Smooth muscle cell of the umbilical artery (primary cell): ENCODE measurements around the gene DNAJC2. TPM values are rescaled to one million over a fixed set of nuclear protein-coding genes. Genes with fewer than 3 reads are reported as not detected.

Experiments
- total RNA-seq: library from RNA; depleted of rRNA; stranded (reverse); fragments of >200 nt; gene quantifications from 2 replicates; pipeline ENCODE4 v1.2.3, GENCODE V29; 2014

Gene DNAJC2, protein sequence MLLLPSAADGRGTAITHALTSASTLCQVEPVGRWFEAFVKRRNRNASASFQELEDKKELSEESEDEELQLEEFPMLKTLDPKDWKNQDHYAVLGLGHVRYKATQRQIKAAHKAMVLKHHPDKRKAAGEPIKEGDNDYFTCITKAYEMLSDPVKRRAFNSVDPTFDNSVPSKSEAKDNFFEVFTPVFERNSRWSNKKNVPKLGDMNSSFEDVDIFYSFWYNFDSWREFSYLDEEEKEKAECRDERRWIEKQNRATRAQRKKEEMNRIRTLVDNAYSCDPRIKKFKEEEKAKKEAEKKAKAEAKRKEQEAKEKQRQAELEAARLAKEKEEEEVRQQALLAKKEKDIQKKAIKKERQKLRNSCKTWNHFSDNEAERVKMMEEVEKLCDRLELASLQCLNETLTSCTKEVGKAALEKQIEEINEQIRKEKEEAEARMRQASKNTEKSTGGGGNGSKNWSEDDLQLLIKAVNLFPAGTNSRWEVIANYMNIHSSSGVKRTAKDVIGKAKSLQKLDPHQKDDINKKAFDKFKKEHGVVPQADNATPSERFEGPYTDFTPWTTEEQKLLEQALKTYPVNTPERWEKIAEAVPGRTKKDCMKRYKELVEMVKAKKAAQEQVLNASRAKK
- 20.5 and 21.2 TPM in 2 replicates for total RNA-seq

GRCh38 chr7:103344453-103345149 lies at the start of gene DNAJC2:
DNAJC2 (minus strand) TSS chr7:103344767; CDS start chr7:103344622, 145 bp downstream.

DNA sequence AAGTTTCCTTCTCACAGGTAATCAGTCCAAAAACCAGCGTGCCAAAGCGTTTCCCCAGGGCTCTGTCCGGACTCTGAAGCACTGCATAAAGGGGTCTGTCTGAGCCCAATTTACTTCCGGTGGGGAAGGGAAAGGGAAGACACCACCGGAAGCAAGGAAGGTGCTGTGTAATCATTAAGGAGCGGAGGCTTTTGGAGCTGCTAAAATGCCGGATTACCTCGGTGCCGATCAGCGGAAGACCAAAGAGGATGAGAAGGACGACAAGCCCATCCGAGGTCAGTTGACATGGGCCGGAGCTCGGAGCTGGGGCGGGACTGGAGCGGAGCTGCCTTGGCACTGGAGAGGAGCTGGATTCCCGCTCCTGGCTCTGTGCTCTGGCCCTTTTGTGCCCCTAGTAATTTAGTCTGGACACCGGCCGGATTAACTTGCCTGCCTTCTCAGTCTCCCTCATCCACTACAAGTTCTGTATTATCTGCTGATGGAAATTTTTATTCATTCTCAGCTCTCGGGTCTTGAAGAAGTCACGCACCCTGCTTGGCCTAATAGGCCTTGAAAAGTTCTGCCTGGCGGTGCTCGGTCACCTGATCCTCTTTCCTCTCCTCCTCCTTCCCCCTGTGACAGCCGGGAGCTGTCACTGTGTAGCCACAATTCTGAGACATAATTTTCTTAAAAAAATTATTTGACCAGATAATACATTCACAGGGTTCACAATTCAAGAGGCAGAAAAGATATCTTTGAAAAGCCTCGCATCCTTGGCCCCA lies 3.1 kb upstream of the DNAJC2 start, which contains the start of gene PSMC2:
Gene PSMC2, plus strand, starts transcription at position 137 of the 761 bp plus-strand sequence. Its CDS starts 69 bp downstream, at position 206.

DNA sequence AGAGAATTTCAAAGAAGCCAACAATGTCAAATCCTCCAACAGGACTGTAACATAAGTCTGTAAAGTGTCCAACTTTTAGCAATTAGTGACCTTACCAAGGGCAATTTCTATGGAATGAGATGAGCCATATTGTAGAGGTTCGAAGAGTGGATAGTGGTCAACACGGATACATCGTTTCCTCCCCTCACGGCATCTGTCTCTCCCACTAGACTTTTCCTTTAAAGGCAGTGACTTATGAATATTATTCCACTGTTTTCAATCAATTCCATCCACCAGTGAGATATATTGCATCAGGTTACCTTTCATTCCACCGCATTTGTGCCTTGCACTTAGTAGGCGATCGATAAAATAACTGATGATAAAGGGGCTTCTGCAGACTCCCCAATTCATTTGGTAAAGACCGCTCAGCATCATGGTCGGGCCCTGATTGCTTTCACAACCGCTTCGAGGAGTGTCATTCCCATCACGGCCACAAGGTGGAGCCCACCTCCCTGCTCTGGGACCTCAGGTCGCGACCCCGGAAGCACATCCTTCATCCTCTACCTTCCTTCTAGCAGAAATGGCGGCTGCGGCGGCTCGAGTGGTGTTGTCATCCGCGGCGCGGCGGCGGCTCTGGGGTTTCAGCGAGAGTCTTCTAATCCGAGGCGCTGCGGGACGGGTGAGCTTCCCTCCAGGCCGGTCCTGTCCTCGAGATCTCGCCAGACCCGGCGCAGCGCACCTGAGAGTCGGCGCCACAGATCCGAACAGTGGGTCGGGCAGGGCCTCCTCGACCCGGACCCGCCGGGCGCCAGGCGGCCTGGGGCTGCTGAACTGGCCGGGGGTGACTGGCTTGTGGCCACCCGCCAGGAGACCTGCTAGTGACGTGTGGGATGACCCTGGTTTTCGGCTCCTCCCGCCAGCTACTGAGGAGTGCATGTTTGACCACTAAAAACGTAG lies 47.4 kb downstream of the DNAJC2 start, which contains the start of gene PMPCB:
Gene PMPCB, plus strand, starts transcription at position 535 of the 936 bp plus-strand sequence. Its CDS starts 25 bp downstream, at position 560.

Other genes with a start within 250 kb of the DNAJC2 start
- gene NAPEPLD, start 195.7 kb downstream of the DNAJC2 start, total RNA-seq: 8.9 and 11.0 TPM in 2 replicates
- 54.0 and 68.6 TPM in 2 replicates for gene PMPCB, start 47.3 kb downstream of the DNAJC2 start, total RNA-seq
- 256 and 287 TPM in 2 replicates for gene PSMC2, start 2.9 kb upstream of the DNAJC2 start, total RNA-seq
- gene SLC26A5, start 101.4 kb upstream of the DNAJC2 start, total RNA-seq: not detected in 2 replicates